GM23338 (cell line): ENCODE data around the gene CEP170B.
A peak's percentile ranks its signal among the peaks of the same experiment; 100 is the strongest.

Experiments
- EZH2 ChIP-seq: fragments of 200-600 bp; sonication (generic); IDR thresholded peaks from one replicate; pipeline ENCODE4 v1.8.0; 2017; ENCODE audit warnings: antibody characterized with exemption, mild to moderate bottlenecking, low read depth; ENCODE audit not compliant: unreplicated experiment
- EZH2phosphoT487 ChIP-seq: fragments of 200-600 bp; sonication (generic); IDR thresholded peaks from one replicate; pipeline ENCODE4 v1.8.1; 2018; ENCODE audit warnings: antibody characterized with exemption; ENCODE audit not compliant: unreplicated experiment
- POLR2AphosphoS5 ChIP-seq: IDR thresholded peaks from 2 replicates; pipeline ENCODE4 v1.6.1; 2016; ENCODE audit warnings: antibody characterized with exemption, low read depth
- TF ChIP-seq, protein P1 (sequence below): IDR thresholded peaks from one replicate; pipeline ENCODE4 v1.6.1; 2018; ENCODE audit warnings: antibody characterized with exemption; ENCODE audit not compliant: unreplicated experiment
- TF ChIP-seq, protein P2 (sequence below), 2 experiments: fragments of 200-600 bp in 1 of 2; sonication (generic) in 1 of 2; conservative IDR thresholded peaks; 2 replicates each; pipeline versions ENCODE4 v1.5.1 to v1.6.1; 2016 to 2017; ENCODE audit warnings: antibody characterized with exemption in 2 of 2, low read depth in 2 of 2, mild to moderate bottlenecking in 2 of 2, moderate library complexity in 1 of 2

DNA sequence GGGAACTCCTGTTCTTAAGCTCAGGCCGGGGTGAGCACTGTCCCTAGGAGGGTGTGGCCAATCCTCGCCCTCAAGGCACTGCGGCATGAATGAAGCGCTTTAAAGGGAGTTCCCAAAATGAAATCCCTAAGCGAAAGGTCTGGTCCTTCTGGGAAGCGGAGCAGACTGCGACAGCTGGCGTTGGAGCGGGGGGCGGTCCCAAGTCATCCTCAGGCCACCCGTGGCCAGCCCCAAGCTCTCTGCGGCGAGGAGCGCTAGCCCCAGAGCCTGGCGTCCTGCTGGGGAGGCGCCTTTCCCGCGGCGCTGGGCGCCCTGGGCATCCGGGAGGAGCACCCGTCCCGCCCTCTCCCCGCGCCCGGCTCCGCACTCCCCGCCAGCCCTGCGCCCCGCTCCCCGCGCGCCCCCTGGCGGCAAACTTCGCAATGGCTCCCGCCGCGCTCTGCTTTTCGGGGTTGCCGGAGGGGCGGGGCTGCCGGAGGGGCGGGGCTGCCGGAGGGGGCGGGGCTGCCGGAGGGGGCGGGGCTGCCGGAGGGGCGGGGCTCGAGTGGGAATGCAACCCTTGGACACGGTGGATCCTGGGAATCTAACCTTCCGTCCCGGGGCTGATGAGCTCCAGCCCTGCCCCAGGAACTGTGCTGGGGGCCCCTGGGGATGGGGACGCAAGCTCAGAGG, 38.7 kb upstream of the CEP170B start:
- TF ChIP-seq, protein P1, sequence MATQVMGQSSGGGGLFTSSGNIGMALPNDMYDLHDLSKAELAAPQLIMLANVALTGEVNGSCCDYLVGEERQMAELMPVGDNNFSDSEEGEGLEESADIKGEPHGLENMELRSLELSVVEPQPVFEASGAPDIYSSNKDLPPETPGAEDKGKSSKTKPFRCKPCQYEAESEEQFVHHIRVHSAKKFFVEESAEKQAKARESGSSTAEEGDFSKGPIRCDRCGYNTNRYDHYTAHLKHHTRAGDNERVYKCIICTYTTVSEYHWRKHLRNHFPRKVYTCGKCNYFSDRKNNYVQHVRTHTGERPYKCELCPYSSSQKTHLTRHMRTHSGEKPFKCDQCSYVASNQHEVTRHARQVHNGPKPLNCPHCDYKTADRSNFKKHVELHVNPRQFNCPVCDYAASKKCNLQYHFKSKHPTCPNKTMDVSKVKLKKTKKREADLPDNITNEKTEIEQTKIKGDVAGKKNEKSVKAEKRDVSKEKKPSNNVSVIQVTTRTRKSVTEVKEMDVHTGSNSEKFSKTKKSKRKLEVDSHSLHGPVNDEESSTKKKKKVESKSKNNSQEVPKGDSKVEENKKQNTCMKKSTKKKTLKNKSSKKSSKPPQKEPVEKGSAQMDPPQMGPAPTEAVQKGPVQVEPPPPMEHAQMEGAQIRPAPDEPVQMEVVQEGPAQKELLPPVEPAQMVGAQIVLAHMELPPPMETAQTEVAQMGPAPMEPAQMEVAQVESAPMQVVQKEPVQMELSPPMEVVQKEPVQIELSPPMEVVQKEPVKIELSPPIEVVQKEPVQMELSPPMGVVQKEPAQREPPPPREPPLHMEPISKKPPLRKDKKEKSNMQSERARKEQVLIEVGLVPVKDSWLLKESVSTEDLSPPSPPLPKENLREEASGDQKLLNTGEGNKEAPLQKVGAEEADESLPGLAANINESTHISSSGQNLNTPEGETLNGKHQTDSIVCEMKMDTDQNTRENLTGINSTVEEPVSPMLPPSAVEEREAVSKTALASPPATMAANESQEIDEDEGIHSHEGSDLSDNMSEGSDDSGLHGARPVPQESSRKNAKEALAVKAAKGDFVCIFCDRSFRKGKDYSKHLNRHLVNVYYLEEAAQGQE, result no peak
- TF ChIP-seq EZH2 (no peak), POLR2AphosphoS5 (0 out of 2 replicates have a peak, but pooled peaks have one; percentile 39), EZH2phosphoT487 (no peak)
- TF ChIP-seq, protein P2, sequence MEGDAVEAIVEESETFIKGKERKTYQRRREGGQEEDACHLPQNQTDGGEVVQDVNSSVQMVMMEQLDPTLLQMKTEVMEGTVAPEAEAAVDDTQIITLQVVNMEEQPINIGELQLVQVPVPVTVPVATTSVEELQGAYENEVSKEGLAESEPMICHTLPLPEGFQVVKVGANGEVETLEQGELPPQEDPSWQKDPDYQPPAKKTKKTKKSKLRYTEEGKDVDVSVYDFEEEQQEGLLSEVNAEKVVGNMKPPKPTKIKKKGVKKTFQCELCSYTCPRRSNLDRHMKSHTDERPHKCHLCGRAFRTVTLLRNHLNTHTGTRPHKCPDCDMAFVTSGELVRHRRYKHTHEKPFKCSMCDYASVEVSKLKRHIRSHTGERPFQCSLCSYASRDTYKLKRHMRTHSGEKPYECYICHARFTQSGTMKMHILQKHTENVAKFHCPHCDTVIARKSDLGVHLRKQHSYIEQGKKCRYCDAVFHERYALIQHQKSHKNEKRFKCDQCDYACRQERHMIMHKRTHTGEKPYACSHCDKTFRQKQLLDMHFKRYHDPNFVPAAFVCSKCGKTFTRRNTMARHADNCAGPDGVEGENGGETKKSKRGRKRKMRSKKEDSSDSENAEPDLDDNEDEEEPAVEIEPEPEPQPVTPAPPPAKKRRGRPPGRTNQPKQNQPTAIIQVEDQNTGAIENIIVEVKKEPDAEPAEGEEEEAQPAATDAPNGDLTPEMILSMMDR (conservative IDR thresholded peaks at IDR 0.05; ENCODE audit: low read depth in 2 of 2), result peak; percentile 44 to 83
